GM18502 (cell line): ENCODE measurements around the gene ODF4.
A peak's percentile ranks its signal among the peaks of the same experiment; 100 is the strongest.

Experiments
- ATAC-seq: cut with Tn5 transposase; IDR thresholded peaks from one replicate; pipeline ENCODE4 v1.9.1; 2021; ENCODE audit warnings: mild to moderate bottlenecking; ENCODE audit not compliant: unreplicated experiment, poor library complexity

Gene ODF4, protein sequence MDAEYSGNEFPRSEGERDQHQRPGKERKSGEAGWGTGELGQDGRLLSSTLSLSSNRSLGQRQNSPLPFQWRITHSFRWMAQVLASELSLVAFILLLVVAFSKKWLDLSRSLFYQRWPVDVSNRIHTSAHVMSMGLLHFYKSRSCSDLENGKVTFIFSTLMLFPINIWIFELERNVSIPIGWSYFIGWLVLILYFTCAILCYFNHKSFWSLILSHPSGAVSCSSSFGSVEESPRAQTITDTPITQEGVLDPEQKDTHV

DNA sequence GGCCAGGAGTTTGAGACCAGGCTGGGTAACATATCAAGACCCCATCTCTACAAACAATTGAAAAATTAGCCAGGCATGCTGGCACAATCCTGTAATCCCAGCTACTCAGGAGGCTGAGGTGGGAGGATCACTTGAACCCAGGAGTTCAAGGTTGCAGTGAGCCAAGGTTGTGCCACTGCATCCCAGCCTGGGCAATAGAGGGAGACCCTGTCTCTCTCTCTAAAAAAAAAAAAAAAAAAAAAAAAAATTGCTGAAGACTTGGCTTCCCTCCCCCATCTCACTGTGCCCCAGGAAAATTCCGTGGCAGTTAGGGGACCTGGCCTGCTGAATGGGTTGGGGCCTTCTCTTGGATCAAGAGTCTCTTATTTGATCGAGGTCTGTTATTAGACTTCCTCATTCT, at the start of gene ODF4:
ODF4 (plus strand) TSS at position 301 of the 400 bp plus-strand sequence. CDS start 212 bp downstream, outside the sequence.
- ATAC-seq = no peak

DNA sequence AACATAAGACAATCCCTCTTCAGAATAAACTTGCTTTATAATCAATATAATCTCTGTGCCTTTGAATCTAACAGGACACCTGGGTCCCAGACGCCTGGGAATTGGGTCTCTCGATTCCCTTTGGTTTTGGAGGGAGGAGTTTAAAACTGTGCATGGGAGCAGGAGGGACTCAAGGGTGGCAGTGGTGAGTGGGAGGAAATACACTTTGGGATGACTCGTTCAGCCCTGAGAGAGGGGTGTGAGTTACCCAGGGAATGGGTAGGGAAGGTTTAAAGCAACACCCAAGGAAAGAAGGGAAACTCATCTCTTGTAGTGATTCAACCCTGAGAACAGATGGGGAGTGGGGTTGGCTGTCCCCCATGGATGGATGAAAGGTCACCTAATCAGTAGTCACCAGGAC, 49.6 kb upstream of the ODF4 start:
- no peak for ATAC-seq

DNA sequence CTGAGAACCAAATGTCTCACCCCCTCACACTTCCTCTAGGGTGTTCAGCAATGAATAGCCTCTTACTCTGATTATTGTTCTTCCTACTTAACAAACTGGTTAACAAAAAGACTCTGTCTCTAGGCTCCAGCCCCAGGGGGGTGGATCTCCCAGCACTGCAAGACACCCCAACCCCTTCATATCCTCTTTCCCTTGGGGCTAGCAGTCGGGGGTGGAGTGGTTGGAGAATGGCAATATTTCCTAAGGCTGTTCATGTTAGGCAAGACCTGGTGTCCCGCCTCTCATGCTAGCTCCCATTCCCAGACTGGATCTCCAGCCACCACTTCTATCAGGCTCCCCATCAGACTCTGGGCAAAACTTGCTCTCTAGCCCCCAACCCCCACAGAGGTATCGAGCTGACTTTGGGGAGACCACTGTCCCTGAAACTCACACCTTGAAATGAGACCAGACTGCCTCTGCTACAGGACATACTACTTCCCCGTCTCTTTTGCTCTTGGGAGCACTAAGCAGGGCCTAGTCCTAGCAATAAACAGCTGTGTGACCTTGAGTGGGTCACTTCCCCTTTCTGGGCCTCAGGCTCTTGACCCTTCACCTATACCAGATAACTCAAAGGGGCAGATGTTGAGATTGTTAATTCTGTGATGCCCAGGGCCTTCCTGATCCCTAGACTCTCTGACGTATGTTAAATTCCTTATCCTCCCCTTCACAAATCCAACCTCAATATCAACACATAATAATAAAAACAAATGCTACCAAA, 46.8 kb upstream of the ODF4 start:
- ATAC-seq = no peak

DNA sequence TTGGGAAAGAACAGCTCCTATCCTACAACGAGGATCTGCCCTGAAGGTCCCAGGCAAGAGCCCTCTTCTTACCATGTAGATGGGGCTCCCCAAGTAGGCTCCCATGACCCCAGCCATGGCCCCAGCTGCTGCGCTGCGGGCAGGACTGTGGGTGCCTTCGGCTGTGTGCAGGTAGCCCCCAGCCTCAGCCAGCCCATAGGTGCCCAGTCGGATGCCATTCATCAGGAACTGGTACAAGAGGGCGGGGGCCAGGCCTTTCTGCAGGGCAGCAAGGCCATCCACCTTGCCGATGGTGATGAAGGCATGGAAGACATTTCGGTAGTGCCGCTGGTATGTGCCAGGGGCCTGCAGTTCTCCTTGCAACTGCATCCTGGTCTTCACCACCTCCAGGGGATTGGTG, 45.3 kb upstream of the ODF4 start:
- ATAC-seq = no peak

DNA sequence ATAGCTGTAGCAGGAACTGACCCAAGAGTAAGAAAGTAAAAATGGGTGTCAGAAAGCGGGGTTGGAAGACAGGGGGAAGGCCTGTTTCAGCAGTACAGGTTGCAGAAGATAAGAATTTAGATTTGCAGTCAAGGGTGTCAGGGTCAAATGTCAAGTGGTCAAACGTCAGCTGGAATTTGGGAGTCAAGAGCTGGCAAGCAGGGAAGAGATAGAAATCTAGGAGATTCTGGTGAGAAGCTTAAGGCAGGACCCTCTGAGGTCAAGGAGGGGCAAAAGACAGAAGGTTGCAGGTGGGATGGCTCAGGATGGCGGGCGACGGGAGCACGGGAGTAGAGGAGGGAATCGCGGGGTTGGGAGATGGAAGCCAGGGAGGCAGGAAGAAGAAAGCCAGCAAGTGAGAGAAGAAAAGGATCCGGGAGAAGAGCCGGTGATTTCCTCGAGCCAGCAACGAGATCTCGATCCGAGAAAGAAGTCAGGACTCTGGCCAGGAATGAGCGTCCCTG, 44.8 kb upstream of the ODF4 start:
- ATAC-seq = no peak

- no peak for ATAC-seq
These were observed 39.4 kb upstream of the ODF4 start for GRCh38 chr17:8300226-8300625.

DNA sequence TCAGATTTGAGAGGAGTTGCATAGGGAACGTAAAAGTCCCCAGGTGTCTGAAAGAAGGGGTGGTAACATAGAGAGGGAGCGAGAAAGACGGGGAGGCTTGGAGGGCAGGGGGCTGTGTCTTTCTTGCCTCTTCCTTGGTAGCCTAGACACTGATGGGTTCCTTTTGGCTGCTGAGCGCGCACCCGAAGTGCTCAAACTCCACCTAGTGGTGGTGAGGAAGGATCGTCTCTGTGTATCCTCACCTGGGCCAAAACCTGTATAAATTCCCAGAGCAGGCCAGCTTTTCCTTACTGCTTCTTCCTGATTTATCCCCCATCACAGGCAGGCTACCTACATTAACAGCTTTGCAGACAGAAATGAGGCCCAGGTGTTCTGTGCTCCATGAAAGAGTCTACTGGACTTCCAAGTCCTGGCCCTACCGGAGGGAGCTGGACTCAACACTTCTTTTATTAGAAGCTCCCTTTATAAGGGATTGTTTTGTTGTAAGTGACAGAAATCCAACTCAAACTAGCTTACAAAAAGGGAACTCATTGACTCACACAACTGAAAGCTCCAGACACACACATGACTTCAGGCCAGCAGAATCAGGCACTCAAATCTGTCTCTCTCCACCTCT, 38.9 kb upstream of the ODF4 start:
- ATAC-seq = peak; percentile 58

DNA sequence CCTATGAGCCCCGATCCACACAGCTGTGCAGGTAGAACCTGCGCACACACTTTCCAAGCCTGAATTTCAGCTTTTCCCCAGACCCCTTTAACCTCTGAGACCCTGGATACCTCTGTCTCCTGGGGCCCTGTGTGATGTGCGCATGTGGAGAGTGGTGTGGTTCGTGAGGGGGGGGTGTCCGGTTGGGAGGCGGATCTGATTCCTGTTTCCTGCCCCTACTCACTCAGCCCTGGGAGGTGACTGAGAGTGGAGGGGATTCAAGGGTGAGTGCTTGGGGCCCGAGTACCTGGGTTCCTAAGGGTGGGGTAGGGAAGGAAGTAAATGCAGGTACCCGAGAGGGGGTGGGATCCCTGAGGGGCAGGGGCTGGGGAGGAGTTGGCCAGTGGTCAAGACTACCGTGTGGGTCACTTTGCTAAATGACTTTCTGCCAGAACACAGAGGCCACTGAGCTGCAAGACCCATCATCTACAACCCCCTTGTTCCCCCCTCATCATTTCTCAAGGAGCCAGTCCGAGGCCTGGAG, 29.0 kb upstream of the ODF4 start:
- no peak for ATAC-seq

- no peak for ATAC-seq
These were observed 28.4 kb upstream of the ODF4 start for GRCh38 chr17:8311131-8311790.

- ATAC-seq = no peak
These were observed 27.4 kb upstream of the ODF4 start for GRCh38 chr17:8312251-8312650.

DNA sequence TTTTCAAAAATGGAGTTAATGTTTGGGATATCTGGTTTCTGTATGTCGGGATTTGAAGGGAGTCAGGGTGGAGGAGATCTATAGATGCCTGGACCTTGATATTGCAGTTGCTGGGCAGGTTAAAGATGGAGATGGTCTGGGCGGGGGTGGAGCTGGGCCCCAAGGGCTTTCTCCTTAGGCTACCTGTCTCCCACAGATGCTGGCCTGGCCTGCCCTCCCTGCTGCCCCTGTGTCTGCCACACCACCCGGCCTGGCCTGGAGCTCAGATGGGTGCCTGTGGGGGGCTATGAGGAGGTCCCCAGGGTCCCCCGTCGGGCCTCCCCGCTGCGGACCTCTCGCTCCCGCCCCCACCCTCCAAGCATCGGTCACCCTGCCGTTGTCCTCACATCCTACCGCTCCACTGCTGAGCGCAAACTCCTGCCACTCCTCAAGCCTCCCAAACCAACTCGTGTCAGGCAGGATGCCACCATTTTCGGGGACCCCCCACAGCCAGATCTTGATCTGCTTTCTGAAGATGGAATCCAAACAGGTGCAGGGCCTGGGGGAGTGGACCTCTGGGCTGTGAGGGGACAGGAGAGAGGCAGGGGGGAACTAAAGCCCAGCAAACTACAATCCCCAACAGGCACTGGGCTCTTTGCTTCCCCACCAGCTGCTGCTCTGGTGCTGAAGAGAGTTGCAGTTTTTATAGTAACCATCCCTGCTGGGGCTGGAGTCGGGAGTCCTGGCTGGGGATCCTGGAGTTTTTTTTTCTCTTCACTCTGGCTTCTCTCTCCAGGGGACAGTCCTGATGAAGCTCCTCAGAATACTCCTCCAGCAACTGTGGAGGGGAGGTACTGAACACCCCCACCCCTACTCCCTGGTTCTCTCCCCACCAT, 26.7 kb upstream of the ODF4 start:
- ATAC-seq = no peak

- no peak for ATAC-seq
These were observed 24.6 kb upstream of the ODF4 start for GRCh38 chr17:8314797-8315763.

DNA sequence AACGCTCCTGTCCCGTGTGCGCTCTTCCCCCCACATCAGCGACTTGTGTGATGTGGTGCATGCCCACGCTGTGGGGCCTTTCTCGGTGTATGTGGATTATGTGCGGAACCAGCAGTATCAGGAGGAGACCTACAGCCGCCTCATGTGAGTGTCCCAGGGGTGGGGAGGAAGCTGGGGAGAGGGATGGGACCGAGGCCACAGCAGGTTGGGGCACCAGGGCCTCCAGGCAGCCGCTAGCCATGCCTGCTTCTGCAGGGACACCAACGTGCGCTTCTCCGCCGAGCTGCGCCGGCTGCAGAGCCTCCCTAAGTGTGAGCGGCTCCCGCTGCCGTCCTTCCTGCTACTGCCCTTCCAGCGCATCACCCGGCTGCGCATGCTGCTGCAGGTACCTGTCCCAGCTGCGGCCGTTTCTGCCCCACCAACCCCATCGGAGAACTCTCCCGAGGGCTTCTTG, 23.8 kb upstream of the ODF4 start:
- no peak for ATAC-seq

- no peak for ATAC-seq
These were observed 21.4 kb upstream of the ODF4 start for GRCh38 chr17:8318010-8318935.

DNA sequence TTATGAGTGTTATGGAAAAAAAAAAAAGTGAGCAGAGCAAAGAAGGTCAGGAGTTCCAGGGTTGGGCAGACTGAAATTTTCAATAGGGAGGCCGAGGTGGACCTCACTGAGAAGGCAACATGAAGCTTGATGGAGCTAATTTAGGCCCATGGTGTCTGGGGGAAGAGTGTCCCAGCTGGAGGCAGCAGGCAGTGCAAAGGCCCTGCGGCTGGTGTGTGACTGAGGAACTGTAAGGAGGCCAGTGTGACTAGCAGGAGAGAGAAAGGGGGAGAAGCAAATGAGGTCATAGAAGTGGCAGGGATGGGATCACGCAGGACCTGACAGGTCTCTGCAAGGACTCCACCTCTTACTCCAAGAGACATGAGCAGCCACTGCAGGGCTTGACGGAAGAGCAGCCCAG, 19.4 kb upstream of the ODF4 start:
- ATAC-seq = no peak

DNA sequence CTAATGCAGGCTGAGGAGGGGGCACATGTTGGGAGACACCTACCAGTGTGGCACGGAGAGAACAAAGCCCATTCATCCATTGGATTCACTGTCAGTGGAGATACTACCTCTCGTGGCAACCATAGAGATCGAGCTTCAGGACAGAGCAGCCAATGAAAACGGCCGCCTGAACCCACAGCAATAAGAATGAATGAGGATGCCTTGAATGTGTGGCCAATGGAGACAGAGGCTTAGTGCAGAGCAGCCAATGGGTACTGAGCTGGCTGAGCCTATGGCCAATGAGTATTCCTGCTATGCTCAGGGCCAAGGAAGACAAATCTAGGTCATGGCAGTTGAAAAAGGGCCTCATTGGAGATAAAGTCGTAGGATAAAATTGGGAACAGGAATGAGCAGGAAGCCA, 18.6 kb upstream of the ODF4 start:
- ATAC-seq = no peak

GRCh38 chr17:8322061-8322460, 17.6 kb upstream of the ODF4 start:
- no peak for ATAC-seq
